ENCODE data around the gene MEIOSIN.
A peak's percentile ranks its signal among the peaks of the same experiment; 100 is the strongest.
"Not testable (repeated sequence)": the region's sequence is repeated elsewhere in the genome, so short reads cannot be mapped to it uniquely, and the experiment has no call there.

The MEIOSIN gene

DNA sequence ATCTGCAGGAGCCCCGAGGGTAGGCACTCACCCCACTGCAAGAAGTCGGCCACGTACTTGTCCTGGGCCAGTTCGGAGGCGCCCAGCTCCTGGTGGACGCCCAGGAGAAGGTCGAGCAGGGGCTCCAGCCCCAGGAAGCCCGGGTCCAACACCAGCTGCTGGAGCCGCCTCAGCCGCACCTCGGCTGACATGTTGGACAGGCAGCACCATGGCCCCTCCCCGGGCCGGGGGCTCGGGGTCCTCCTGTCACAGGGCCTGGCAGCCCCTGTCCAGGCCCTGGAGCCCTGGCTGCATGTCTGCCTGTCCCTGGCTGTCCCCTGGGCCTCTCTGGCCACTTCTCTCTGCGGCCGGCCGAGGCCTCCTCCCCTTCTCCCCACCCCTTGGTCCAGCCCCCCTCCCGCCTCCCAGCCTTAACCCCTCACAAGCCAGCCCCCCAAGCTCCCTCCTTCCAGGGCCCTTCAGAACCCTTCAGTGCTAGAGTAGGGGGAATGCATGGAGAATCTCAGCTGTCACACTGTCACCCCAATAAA, 49.0 kb downstream of the MEIOSIN start, which contains the start of gene DMPK:
Gene DMPK (minus strand): TSS at position 329 of the 530 bp plus-strand sequence. CDS start 138 bp downstream, at position 191.
- no peak for DNase-seq

- no peak for DNase-seq
These were observed 49.9 kb downstream of the MEIOSIN start for GRCh38 chr19:45782820-45783785.

GRCh38 chr19:45784096-45784495, 50.9 kb downstream of the MEIOSIN start:
- no peak for DNase-seq

GRCh38 chr19:45785097-45785496, 51.9 kb downstream of the MEIOSIN start:
- DNase-seq = no peak

DNA sequence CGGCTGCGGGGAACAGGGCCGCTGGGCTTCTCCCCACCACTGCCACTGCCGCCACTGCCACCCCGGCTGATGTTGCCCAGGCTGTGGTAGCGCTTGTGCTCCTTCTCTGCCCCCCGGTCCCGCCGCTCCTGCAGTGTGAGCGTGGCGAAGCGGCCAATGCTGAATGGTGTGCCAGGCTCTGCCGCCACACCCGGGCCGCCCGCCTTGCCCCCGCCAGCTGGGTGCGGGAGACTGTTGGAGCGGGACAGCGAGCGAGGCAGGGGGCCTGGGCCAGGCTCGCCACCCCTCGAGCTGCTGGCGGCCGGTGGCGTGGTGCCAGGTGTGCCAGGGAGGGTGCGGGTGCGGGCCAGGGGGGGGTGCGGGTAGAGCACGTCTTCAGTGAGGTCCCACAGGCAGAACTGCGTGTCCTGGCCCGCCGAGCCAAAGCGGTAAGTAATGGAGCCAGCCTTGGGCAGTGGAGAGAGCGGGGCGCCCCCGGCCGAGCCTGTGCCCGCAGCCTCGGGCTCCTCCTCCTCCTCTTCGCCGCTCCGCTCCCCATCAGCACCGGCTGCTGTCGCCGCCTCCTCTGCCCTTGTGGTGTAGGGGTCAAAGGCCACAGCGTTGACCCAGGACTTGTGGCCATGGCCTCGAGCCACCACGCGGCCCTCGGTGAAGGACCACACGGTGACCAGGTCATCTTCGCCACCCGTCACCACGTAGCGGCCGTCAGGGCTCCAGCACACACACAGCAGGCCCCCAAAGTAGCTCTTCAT, 52.7 kb downstream of the MEIOSIN start:
- DNase-seq = no peak

GRCh38 chr19:45786533-45786894, 53.3 kb downstream of the MEIOSIN start:
- DNase-seq = no peak

DNA sequence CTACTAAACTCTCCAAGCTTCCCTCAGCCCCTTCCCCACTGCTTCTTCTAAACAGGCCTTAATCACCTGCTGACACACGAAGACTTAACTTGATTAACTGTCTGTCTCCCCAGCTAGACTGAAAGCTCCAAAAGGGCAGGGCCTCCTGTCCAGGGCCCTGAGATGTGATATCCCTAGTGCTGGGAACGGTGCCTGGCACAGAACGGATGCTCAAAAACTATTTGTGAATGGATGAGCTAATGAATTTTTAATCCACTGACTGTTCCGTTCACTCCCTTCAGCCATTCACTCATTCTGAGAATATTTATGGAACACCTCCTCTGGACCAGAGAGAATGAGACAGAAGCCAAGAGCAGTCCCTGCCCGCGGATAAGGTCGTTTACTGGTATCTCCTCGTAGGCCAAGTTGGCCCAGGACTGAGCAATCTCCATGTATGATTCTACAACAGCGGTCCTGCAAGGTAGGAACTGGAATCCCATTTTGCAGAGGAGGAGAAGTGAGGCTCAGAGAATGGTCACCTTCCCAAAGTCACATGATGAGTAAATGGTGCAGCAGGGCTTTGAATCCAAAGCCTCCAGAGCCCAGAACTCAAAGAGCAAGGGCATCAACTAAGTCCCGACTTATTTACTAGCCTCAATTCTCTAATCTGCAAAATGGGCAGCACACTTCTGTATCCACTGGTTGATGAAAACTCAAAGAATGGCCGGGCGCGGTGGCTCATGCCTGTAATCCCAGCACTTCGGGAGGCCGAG, 56.0 kb downstream of the MEIOSIN start:
- DNase-seq = no peak

- DNase-seq = no peak
These were observed 57.7 kb downstream of the MEIOSIN start for GRCh38 chr19:45790942-45791341.

DNA sequence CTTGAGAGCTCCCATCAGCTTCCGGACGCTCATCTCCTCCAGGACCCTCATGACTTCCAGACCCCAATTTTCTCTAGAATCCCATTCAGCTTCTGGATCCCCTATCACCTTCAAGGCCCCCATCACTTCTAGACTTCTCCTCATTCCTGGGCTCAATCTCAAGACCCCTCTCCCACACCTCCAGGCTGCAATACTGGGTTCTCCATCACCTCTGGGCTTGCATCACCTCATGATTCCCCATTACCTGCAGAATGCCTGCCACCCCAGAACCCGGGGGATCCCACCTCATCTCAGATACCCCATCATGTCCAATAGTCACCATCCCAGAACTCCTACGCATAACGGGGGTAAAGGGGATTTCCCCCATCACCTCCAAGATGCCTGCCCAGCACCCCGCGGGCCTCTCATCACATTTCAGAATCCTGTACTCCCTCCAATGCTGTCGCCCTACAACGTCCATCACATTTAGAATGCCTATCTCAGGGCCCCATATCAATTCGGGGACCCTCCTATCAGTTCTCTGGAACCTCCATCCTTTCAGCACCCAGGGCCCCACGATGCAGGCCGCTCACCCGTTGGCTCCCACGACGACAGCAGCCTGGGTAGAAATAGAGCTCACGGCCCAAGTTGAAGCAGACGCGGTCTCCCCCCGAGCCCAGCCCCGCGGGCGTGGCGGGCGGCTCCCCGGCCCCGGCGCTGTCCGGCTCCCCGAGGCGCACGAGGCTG, 58.7 kb downstream of the MEIOSIN start:
- DNase-seq = no peak

GRCh38 chr19:45792470-45793177, 59.4 kb downstream of the MEIOSIN start, which contains the start of gene DMWD:
DMWD (minus strand) TSS chr19:45792845; CDS start chr19:45792756, 89 bp downstream.
- DNase-seq = peak; percentile 97

DNA sequence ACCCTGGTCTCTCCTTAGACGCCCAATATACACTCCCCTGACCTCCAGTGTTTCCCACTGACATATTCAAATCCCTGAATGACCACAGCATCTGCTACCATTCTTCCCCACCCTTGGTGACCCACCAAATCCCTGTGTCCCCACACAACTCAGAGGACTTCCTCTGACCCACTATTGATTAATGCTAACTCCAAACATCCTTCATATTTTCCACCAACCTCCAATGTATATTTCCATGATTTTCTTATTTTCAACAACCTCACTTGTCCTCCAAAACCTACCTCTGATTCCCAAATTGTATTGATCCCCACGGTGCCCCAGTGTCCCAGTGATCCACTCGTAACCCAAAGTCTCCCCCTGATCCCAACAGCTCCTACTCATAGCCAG, 59.9 kb downstream of the MEIOSIN start:
- no peak for DNase-seq

DNA sequence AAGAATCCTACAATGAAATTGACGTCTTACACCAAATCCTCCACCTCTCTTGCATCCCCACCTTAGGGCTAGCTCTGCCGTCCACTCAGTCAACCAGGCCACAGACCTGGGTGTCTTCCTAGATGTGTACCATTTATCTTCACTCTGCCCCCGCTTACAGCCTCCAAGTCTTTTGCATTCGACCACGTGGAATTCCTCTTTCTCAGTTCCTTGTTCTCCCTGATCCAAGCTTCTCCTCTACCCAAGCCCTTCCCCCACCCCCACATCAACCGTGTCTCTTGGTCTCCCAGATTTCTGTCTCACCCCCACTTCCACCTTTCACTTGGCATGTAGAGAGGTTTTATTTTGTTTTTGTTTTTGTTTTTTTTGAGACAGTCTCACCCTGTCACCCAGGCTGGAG, 60.6 kb downstream of the MEIOSIN start:
- no peak for DNase-seq

- DNase-seq = no peak
These were observed 61.4 kb downstream of the MEIOSIN start for GRCh38 chr19:45794627-45795026.

DNA sequence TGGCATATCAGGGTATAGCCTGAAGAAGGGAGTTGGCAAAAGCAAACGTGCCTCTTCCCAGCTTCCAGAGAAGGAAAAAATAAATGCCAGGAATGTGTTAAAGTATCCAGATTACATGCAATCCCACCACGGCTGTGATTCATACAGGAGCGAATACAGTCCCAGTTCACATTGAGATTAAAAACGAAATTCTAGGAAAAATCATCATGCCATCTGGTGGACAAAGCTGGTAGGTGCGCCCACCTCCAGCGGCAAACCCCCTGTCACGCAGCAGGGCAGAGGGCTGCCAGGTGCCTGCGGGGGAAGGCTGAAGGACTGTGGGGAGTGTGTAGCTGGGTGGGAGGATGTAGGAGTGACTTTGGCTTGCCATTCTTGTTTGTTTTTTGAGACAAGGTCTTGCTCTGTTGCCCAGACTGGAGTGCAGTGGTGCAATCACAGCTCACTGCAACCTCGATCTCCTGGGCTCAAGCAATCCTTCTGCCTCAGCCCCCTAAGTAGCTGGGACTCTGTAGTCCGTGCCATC, 65.8 kb downstream of the MEIOSIN start:
- peak; percentile 86 for DNase-seq

DNA sequence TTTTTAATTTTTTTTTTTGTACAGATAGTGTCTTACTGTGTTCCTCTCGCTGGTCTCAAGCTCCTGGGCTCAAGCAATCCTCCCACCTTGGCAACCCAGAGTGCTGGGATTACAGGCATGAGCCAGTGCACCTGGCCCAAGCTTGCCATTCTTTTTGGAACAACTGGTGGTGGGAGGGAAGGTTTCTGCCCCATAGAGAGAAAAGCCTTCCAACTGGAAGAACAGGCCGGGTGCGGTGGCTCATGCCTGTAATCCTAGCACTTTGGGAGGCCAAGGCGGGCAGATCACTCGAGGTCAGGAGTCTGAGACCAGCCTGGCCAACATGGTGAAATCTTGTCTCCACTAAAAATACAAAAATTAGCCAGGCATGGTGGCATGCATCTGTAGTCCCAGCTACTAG, 66.3 kb downstream of the MEIOSIN start:
- DNase-seq = not testable (repeated sequence)

GRCh38 chr19:45800070-45800553, 66.9 kb downstream of the MEIOSIN start:
- DNase-seq = peak; percentile 24

- no peak for DNase-seq
These were observed 68.5 kb downstream of the MEIOSIN start for GRCh38 chr19:45801603-45802175.

DNA sequence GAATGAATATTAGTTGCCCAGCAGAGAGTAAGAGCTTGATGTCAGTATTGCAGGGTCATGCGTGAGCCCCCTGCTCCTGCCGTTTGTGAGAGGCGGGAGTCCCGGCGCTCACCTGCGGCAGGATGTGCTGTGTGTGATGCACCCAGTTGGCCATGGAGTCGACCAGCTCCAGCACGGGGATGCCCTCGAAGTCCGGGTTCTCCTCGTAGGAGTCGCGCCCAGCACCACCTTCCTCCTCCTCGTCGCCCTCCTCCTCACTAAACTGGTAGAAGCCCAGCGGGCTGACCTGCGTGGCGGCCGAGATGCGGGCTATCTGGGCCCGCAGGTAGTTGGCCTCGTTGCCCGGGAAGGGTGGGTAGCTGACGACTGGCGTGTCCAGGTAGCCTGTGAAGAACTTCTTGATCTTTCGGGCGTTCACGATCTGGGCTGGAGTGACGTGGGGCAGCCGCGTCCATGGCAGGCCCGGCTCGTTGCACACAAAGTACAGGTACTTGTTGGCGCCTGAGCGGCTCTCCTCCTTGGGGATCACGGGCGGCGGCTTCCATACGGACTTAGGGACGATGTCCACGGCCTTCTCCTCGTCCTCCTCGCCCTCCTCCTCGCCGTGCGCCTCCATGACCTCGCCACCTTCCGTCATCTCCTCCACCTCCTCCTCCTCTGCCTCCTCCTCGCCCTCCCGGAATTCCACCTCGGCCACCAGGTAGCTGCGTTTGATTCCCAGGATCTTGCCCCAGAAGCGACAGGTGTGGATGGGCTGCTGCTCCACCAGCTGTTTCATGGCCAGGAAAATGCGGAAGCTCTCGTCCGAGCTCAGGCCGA, 71.1 kb downstream of the MEIOSIN start:
- no peak for DNase-seq

DNA sequence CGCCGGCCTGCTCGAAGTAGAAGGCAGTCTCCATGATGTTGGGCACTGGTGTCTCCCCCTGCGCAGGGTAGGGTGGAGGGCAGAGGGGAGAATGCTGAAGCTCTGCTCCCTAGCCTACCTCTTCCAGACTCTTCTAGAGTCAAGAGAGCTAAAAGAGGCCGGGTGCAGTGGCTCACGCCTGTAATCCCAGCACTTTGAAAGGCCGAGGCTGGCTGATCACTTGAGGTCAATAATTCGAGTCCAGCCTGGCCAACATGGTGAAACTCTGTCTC, 71.7 kb downstream of the MEIOSIN start:
- no peak for DNase-seq

- no peak for DNase-seq
These were observed 72.5 kb downstream of the MEIOSIN start for GRCh38 chr19:45805719-45806118.

Data from DMS79 treated with DMSO at 0.1 percent for 48 hours (cell line).